Uterus (tissue), 4 donors: Measurements from ENCODE around the gene CREB5. TPM values are rescaled to one million over a fixed set of nuclear protein-coding genes. Genes with fewer than 3 reads are reported as not detected.
A peak's percentile ranks its signal among the peaks of the same experiment; 100 is the strongest.

Experiments used
- DNase-seq, 2 donors: peaks; one replicate each; pipeline ENCODE4 v3.0.0-alpha.2; 2019 to 2020
- H3K27ac ChIP-seq, 2 donors: fragments of 200-600 bp; sonication (generic); 1 replicate in 1 of 2; 2 replicates in 1 of 2; pipeline ENCODE4 v1.5.1; 2016 to 2018
- H3K27me3 ChIP-seq, 2 donors: fragments of 200-600 bp; sonication (generic); one replicate each; pipeline ENCODE4 v1.5.1; 2018 to 2019; ENCODE audit warnings: control low read depth in 1 of 2
- H3K36me3 ChIP-seq, 2 donors: fragments of 200-600 bp; sonication (generic); one replicate each; pipeline ENCODE4 v1.5.1; 2019; ENCODE audit warnings: control low read depth in 1 of 2
- H3K4me1 ChIP-seq, 2 donors: fragments of 200-600 bp; sonication (generic); one replicate each; pipeline ENCODE4 v1.5.1; 2018 to 2019; ENCODE audit warnings: control low read depth in 1 of 2
- H3K4me3 ChIP-seq, 2 donors: fragments of 200-600 bp; sonication (generic); 1 replicate in 1 of 2; 2 replicates in 1 of 2; pipeline ENCODE4 v1.5.1; 2018 to 2019; ENCODE audit warnings: mild to moderate bottlenecking in 1 of 2
- H3K9me3 ChIP-seq, 2 donors: fragments of 200-600 bp; sonication (generic); one replicate each; pipeline ENCODE4 v1.5.1; 2019; ENCODE audit warnings: control low read depth in 1 of 2
- CTCF ChIP-seq, 4 experiments: fragments of 200-600 bp in 2 of 4; fragments of 450-650 bp in 2 of 4; sonication (generic) in 2 of 4; IDR thresholded peaks; one replicate each; pipeline ENCODE4 v1.5.1; 2016 to 2019; ENCODE audit warnings: antibody characterized with exemption in 4 of 4, mild to moderate bottlenecking in 2 of 4, moderate library complexity in 1 of 4
- POLR2A ChIP-seq, 2 donors: fragments of 450-650 bp; IDR thresholded peaks; one replicate each; pipeline ENCODE4 v1.6.1; 2016; ENCODE audit warnings: antibody characterized with exemption in 2 of 2, mild to moderate bottlenecking in 1 of 2, moderate library complexity in 1 of 2
- intact Hi-C: fragments of 100-400 bp; cut with DNase I; formaldehyde crosslinking; loops from one replicate; pipeline ENCODE4 v1.15.1; 2023; ENCODE audit warnings: low total_unique reads
- total RNA-seq, 4 donors: library from RNA; depleted of rRNA in 3 of 4; stranded (reverse); fragments of >200 nt in 3 of 4; gene quantifications; one replicate each; pipeline versions ENCODE4 v1.1.0 to v1.2.4, GENCODE V29; 2014 to 2023
- donor health status: DM: yes; HTN: yes; CAD: no.

Gene CREB5
- total RNA-seq, 4 donors from 2014 or later: 7.1 to 40.2 (median 23.9) TPM

GRCh38 chr7:28697913-28698563 lies 285.7 kb downstream of the CREB5 start:
- no peaks in the 10 kb centered on the region for H3K27me3 ChIP-seq
- intact Hi-C loops: no loop called here
- no peaks in the 10 kb centered on the region for H3K36me3 ChIP-seq
- no peak overlapping the region for H3K27ac ChIP-seq
- no peaks in the 10 kb centered on the region for H3K4me1 ChIP-seq
- no peak for DNase-seq
- no peak overlapping the region for H3K4me3 ChIP-seq
- no peaks in the 10 kb centered on the region for H3K9me3 ChIP-seq
- no peak for TF ChIP-seq CTCF (IDR thresholded peaks at IDR 0.05)
- TF ChIP-seq POLR2A (IDR thresholded peaks at IDR 0.05): no peak

GRCh38 chr7:28698840-28699239 lies 286.5 kb downstream of the CREB5 start:
- TF ChIP-seq POLR2A (IDR thresholded peaks at IDR 0.05) (no peak), CTCF (IDR thresholded peaks at IDR 0.05) (no peak)
- intact Hi-C loops: no loop called here
- Histone ChIP-seq H3K9me3 (no peaks in the 10 kb centered on the region), H3K36me3 (no peaks in the 10 kb centered on the region), H3K4me3 (no peak overlapping the region), H3K27me3 (no peaks in the 10 kb centered on the region), H3K4me1 (no peaks in the 10 kb centered on the region), H3K27ac (no peak overlapping the region)
- DNase-seq: no peak

- Histone ChIP-seq H3K36me3 (no peaks in the 10 kb centered on the region), H3K4me3 (no peak overlapping the region), H3K27ac (peak overlapping the region in 1 of 2 donors; percentile 14), H3K9me3 (no peaks in the 10 kb centered on the region), H3K27me3 (no peaks in the 10 kb centered on the region), H3K4me1 (no peaks in the 10 kb centered on the region)
- no peak for DNase-seq
- intact Hi-C loops: no loop called here
- TF ChIP-seq CTCF (IDR thresholded peaks at IDR 0.05): no peak
- TF ChIP-seq POLR2A (IDR thresholded peaks at IDR 0.05): no peak
Measured at GRCh38 chr7:28700096-28700495, 287.8 kb downstream of the CREB5 start.

GRCh38 chr7:28700790-28701203 lies 288.5 kb downstream of the CREB5 start:
- intact Hi-C loops: no loop called here
- Histone ChIP-seq H3K36me3 (no peaks in the 10 kb centered on the region), H3K27me3 (no peaks in the 10 kb centered on the region), H3K4me3 (no peak overlapping the region), H3K27ac (peak overlapping the region; percentile 14), H3K4me1 (no peaks in the 10 kb centered on the region), H3K9me3 (no peaks in the 10 kb centered on the region)
- no peak for TF ChIP-seq CTCF (IDR thresholded peaks at IDR 0.05)
- TF ChIP-seq POLR2A (IDR thresholded peaks at IDR 0.05): no peak
- no peak for DNase-seq

GRCh38 chr7:28701731-28702130 lies 289.4 kb downstream of the CREB5 start:
- H3K4me1 ChIP-seq: no peaks in the 10 kb centered on the region
- intact Hi-C loops: no loop called here
- no peak for DNase-seq
- H3K9me3 ChIP-seq: no peaks in the 10 kb centered on the region
- no peak overlapping the region for H3K4me3 ChIP-seq
- H3K27me3 ChIP-seq: no peaks in the 10 kb centered on the region
- TF ChIP-seq CTCF (IDR thresholded peaks at IDR 0.05) (no peak), POLR2A (IDR thresholded peaks at IDR 0.05) (no peak)
- no peak overlapping the region for H3K27ac ChIP-seq
- H3K36me3 ChIP-seq: no peaks in the 10 kb centered on the region
